ENCODE measurements around the gene HIVEP3. TPM values are rescaled to one million over a fixed set of nuclear protein-coding genes. Genes with fewer than 3 reads are reported as not detected.

HIVEP3 gene
- total RNA-seq, 1 experiment from 2014 or later = 0.55 TPM

DNA sequence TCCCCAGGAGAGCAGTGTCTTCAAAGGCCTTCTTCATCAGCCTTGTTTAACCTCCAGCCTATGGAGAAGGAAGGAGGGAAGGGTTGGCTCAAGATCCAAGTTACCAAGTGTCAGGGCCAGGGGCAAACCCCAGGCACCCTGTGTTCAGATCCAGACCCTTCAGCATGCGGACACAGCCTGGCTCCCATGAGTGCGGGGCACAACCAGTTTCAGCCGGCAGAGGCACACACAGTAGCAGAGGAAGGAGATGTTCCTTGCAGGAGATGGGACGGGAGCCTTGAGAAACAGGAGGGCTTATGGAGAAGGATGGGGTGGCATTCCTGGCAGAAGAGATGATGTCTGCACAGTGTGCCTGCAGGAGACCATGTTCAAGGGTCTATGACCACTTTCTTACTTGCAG is 272.5 kb downstream of the HIVEP3 start (continued):
- TF ChIP-seq, protein P1, sequence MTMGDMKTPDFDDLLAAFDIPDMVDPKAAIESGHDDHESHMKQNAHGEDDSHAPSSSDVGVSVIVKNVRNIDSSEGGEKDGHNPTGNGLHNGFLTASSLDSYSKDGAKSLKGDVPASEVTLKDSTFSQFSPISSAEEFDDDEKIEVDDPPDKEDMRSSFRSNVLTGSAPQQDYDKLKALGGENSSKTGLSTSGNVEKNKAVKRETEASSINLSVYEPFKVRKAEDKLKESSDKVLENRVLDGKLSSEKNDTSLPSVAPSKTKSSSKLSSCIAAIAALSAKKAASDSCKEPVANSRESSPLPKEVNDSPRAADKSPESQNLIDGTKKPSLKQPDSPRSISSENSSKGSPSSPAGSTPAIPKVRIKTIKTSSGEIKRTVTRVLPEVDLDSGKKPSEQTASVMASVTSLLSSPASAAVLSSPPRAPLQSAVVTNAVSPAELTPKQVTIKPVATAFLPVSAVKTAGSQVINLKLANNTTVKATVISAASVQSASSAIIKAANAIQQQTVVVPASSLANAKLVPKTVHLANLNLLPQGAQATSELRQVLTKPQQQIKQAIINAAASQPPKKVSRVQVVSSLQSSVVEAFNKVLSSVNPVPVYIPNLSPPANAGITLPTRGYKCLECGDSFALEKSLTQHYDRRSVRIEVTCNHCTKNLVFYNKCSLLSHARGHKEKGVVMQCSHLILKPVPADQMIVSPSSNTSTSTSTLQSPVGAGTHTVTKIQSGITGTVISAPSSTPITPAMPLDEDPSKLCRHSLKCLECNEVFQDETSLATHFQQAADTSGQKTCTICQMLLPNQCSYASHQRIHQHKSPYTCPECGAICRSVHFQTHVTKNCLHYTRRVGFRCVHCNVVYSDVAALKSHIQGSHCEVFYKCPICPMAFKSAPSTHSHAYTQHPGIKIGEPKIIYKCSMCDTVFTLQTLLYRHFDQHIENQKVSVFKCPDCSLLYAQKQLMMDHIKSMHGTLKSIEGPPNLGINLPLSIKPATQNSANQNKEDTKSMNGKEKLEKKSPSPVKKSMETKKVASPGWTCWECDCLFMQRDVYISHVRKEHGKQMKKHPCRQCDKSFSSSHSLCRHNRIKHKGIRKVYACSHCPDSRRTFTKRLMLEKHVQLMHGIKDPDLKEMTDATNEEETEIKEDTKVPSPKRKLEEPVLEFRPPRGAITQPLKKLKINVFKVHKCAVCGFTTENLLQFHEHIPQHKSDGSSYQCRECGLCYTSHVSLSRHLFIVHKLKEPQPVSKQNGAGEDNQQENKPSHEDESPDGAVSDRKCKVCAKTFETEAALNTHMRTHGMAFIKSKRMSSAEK (CRISPR knock-in tag; IDR thresholded peaks at IDR 0.05; ENCODE audit: borderline replicate concordance) = no peak
- TF ChIP-seq, protein P2, sequence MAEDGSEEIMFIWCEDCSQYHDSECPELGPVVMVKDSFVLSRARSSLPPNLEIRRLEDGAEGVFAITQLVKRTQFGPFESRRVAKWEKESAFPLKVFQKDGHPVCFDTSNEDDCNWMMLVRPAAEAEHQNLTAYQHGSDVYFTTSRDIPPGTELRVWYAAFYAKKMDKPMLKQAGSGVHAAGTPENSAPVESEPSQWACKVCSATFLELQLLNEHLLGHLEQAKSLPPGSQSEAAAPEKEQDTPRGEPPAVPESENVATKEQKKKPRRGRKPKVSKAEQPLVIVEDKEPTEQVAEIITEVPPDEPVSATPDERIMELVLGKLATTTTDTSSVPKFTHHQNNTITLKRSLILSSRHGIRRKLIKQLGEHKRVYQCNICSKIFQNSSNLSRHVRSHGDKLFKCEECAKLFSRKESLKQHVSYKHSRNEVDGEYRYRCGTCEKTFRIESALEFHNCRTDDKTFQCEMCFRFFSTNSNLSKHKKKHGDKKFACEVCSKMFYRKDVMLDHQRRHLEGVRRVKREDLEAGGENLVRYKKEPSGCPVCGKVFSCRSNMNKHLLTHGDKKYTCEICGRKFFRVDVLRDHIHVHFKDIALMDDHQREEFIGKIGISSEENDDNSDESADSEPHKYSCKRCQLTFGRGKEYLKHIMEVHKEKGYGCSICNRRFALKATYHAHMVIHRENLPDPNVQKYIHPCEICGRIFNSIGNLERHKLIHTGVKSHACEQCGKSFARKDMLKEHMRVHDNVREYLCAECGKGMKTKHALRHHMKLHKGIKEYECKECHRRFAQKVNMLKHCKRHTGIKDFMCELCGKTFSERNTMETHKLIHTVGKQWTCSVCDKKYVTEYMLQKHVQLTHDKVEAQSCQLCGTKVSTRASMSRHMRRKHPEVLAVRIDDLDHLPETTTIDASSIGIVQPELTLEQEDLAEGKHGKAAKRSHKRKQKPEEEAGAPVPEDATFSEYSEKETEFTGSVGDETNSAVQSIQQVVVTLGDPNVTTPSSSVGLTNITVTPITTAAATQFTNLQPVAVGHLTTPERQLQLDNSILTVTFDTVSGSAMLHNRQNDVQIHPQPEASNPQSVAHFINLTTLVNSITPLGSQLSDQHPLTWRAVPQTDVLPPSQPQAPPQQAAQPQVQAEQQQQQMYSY (CRISPR knock-in tag; IDR thresholded peaks at IDR 0.05) = no peak
- TF ChIP-seq ATF1 (CRISPR knock-in tag; IDR thresholded peaks at IDR 0.05) (no peak), IRF2 (CRISPR knock-in tag; IDR thresholded peaks at IDR 0.05; ENCODE audit: borderline replicate concordance, low read depth) (no peak)
- TF ChIP-seq, protein P3, sequence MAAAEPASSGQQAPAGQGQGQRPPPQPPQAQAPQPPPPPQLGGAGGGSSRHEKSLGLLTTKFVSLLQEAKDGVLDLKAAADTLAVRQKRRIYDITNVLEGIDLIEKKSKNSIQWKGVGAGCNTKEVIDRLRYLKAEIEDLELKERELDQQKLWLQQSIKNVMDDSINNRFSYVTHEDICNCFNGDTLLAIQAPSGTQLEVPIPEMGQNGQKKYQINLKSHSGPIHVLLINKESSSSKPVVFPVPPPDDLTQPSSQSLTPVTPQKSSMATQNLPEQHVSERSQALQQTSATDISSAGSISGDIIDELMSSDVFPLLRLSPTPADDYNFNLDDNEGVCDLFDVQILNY (CRISPR knock-in tag; IDR thresholded peaks at IDR 0.05) = no peak

DNA sequence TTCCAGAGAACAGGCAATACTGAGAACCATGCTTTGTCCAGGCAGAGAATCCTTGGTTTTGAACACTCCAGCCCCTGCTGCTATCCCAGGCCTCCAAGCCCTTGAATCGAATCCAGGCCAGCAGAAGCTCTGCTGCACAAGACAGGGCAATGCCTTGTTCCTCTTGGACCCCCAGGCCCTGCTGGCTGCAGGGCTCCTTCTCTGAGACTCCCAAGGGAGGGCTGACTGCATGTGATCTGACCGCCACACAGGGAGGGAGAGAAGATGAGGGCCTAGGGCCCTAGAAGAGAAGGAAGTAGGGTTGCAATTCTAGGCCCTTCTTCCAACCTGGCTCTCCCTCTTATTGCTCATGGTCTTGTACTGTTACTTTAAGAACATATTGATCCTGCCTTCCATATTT is 273.7 kb downstream of the HIVEP3 start:
- Mint-ChIP-seq H3K36me3 (no peaks in the 10 kb centered on the region), H3K4me3 (no peak overlapping the region), H3K27ac (no peak overlapping the region), H3K27me3 (ENCODE audit: low read depth) (no peaks in the 10 kb centered on the region), H3K9me3 (no peaks in the 10 kb centered on the region), H3K4me1 (peaks cover 8% of the 10 kb centered on the region)
- POLR2A ChIA-PET = no interaction called here
- ATAC-seq = no peak
- DNase-seq (ENCODE audit: low spot score) = no peak
- CTCF ChIA-PET = no interaction called here
- no peak for TF ChIP-seq ZNF219 (CRISPR knock-in tag; IDR thresholded peaks at IDR 0.05; ENCODE audit: borderline replicate concordance)
- no peak for TF ChIP-seq NR2C2 (CRISPR knock-in tag; IDR thresholded peaks at IDR 0.05)
- no peak for TF ChIP-seq FOXP1 (CRISPR knock-in tag; IDR thresholded peaks at IDR 0.05; ENCODE audit: borderline replicate concordance)
- TF ChIP-seq GRHL2 (CRISPR knock-in tag; IDR thresholded peaks at IDR 0.05; ENCODE audit: insufficient replicate concordance, severe bottlenecking) = no peak
- TF ChIP-seq MYBL2 (CRISPR knock-in tag; IDR thresholded peaks at IDR 0.05) = no peak
- TF ChIP-seq, protein P1 (CRISPR knock-in tag; IDR thresholded peaks at IDR 0.05; ENCODE audit: borderline replicate concordance) = no peak
- no peak for TF ChIP-seq GTF2I (CRISPR knock-in tag; conservative IDR thresholded peaks at IDR 0.05)
- no peak for TF ChIP-seq TEAD4 (CRISPR knock-in tag; IDR thresholded peaks at IDR 0.05)
- TF ChIP-seq NR3C1 (CRISPR knock-in tag; conservative IDR thresholded peaks at IDR 0.05; ENCODE audit: low read depth) = no peak
- TF ChIP-seq, protein P4, sequence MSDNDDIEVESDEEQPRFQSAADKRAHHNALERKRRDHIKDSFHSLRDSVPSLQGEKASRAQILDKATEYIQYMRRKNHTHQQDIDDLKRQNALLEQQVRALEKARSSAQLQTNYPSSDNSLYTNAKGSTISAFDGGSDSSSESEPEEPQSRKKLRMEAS (CRISPR knock-in tag; IDR thresholded peaks at IDR 0.05) = no peak
- TF ChIP-seq, protein P5, sequence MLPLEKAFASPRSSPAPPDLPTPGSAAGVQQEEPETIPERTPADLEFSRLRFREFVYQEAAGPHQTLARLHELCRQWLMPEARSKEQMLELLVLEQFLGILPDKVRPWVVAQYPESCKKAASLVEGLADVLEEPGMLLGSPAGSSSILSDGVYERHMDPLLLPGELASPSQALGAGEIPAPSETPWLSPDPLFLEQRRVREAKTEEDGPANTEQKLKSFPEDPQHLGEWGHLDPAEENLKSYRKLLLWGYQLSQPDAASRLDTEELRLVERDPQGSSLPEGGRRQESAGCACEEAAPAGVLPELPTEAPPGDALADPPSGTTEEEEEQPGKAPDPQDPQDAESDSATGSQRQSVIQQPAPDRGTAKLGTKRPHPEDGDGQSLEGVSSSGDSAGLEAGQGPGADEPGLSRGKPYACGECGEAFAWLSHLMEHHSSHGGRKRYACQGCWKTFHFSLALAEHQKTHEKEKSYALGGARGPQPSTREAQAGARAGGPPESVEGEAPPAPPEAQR (CRISPR knock-in tag; IDR thresholded peaks at IDR 0.05) = no peak
- TF ChIP-seq ELF4 (CRISPR knock-in tag; IDR thresholded peaks at IDR 0.05; ENCODE audit: low read depth) = no peak
- no peak for TF ChIP-seq CREB1 (CRISPR knock-in tag; IDR thresholded peaks at IDR 0.05)
- TF ChIP-seq, protein P6, sequence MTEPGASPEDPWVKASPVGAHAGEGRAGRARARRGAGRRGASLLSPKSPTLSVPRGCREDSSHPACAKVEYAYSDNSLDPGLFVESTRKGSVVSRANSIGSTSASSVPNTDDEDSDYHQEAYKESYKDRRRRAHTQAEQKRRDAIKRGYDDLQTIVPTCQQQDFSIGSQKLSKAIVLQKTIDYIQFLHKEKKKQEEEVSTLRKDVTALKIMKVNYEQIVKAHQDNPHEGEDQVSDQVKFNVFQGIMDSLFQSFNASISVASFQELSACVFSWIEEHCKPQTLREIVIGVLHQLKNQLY (CRISPR knock-in tag; IDR thresholded peaks at IDR 0.05) = no peak
- TF ChIP-seq, protein P7, sequence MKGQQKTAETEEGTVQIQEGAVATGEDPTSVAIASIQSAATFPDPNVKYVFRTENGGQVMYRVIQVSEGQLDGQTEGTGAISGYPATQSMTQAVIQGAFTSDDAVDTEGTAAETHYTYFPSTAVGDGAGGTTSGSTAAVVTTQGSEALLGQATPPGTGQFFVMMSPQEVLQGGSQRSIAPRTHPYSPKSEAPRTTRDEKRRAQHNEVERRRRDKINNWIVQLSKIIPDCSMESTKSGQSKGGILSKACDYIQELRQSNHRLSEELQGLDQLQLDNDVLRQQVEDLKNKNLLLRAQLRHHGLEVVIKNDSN (CRISPR knock-in tag; IDR thresholded peaks at IDR 0.05) = no peak

Data from WTC11 (cell line).